Trophoblast cell (in vitro differentiated cells and primary cell): Measurements from ENCODE around the gene SLC4A8.

Source experiments
- DNase-seq, 2 donors: peaks; one replicate each; pipeline ENCODE4 v3.0.0-alpha.2; 2016
- H2AFZ ChIP-seq: 2 replicates; pipeline ENCODE4 v1.6.1; 2013; ENCODE audit warnings: low read length, moderate library complexity, mild to moderate bottlenecking; ENCODE audit not compliant: insufficient read depth, poor library complexity
- H2AK5ac ChIP-seq: 2 replicates; pipeline ENCODE4 v1.6.1; 2013; ENCODE audit warnings: mild to moderate bottlenecking, low read length
- H2BK120ac ChIP-seq: 2 replicates; pipeline ENCODE4 v1.6.1; 2013; ENCODE audit warnings: low read length, mild to moderate bottlenecking, moderate library complexity; ENCODE audit not compliant: insufficient read depth, poor library complexity
- H2BK12ac ChIP-seq: 2 replicates; pipeline ENCODE4 v1.6.1; 2013; ENCODE audit warnings: mild to moderate bottlenecking, low read length, moderate library complexity
- H2BK5ac ChIP-seq: 2 replicates; pipeline ENCODE4 v1.6.1; 2013; ENCODE audit warnings: low read length, low read depth, moderate library complexity, mild to moderate bottlenecking; ENCODE audit not compliant: poor library complexity
- H3K14ac ChIP-seq: 2 replicates; pipeline ENCODE4 v1.6.1; 2013; ENCODE audit warnings: mild to moderate bottlenecking, low read length
- H3K18ac ChIP-seq: 2 replicates; pipeline ENCODE4 v1.6.1; 2013; ENCODE audit warnings: mild to moderate bottlenecking, low read length
- H3K23ac ChIP-seq: 2 replicates; pipeline ENCODE4 v1.6.1; 2013; ENCODE audit warnings: low read length
- H3K27ac ChIP-seq: 2 replicates; pipeline ENCODE4 v1.5.1; 2013; ENCODE audit warnings: low read depth, mild to moderate bottlenecking, inconsistent platforms, low read length, moderate library complexity
- H3K27me3 ChIP-seq: 2 replicates; pipeline ENCODE4 v1.6.1; 2013; ENCODE audit warnings: inconsistent platforms, mild to moderate bottlenecking, low read length, moderate library complexity; ENCODE audit not compliant: insufficient read depth
- H3K36me3 ChIP-seq, 2 experiments: 1 replicate in 1 of 2; 2 replicates in 1 of 2; pipeline ENCODE4 v1.6.1; 2013; ENCODE audit warnings: low read length in 2 of 2, mild to moderate bottlenecking in 2 of 2, moderate library complexity in 1 of 2; ENCODE audit not compliant: insufficient read depth in 2 of 2, control insufficient read depth in 1 of 2
- H3K4ac ChIP-seq: 2 replicates; pipeline ENCODE4 v1.6.1; 2013; ENCODE audit warnings: low read depth, mild to moderate bottlenecking, low read length, moderate library complexity
- H3K4me1 ChIP-seq, 2 experiments: 1 replicate in 1 of 2; 2 replicates in 1 of 2; pipeline ENCODE4 v1.6.1; 2013; ENCODE audit warnings: low read length in 2 of 2, mild to moderate bottlenecking in 2 of 2, moderate library complexity in 1 of 2; ENCODE audit not compliant: insufficient read depth in 2 of 2, control insufficient read depth in 1 of 2
- H3K4me2 ChIP-seq: 2 replicates; pipeline ENCODE4 v1.6.1; 2013; ENCODE audit warnings: inconsistent platforms, mild to moderate bottlenecking, low read length, moderate library complexity
- H3K4me3 ChIP-seq: 2 replicates; pipeline ENCODE4 v1.5.1; 2013; ENCODE audit warnings: mild to moderate bottlenecking, low read depth, low read length, inconsistent platforms
- H3K79me1 ChIP-seq: one replicate; pipeline ENCODE4 v1.6.1; 2013; ENCODE audit warnings: low read length
- H3K79me2 ChIP-seq: 2 replicates; pipeline ENCODE4 v1.6.1; 2013; ENCODE audit warnings: low read length, mild to moderate bottlenecking; ENCODE audit not compliant: control insufficient read depth, insufficient read depth, poor library complexity
- H3K9ac ChIP-seq: 2 replicates; pipeline ENCODE4 v1.6.1; 2013; ENCODE audit warnings: mild to moderate bottlenecking, low read length
- H3K9me3 ChIP-seq: 2 replicates; pipeline ENCODE4 v1.6.1; 2013; ENCODE audit warnings: low read depth, mild to moderate bottlenecking, control low read depth, inconsistent platforms, low read length; ENCODE audit not compliant: insufficient read depth
- H4K12ac ChIP-seq: 2 replicates; pipeline ENCODE4 v1.6.1; 2013; ENCODE audit warnings: low read depth, mild to moderate bottlenecking, low read length, moderate library complexity
- H4K8ac ChIP-seq: 2 replicates; pipeline ENCODE4 v1.6.1; 2013; ENCODE audit warnings: low read depth, mild to moderate bottlenecking, low read length, moderate library complexity
- H4K91ac ChIP-seq: one replicate; pipeline ENCODE4 v1.6.1; 2013; ENCODE audit warnings: low read depth, mild to moderate bottlenecking, low read length, moderate library complexity
- WGBS: extraction: QIAGEN DNeasy Blood & Tissue Kit; methylation state at CpG from one replicate; pipeline ENCODE4 v1.1.7; 2013; ENCODE audit warnings: missing lambda C conversion rate; ENCODE audit not compliant: insufficient read length, insufficient coverage; ENCODE audit errors: extremely low coverage; 5-methylcytosine and 5-hydroxymethylcytosine counted together

The SLC4A8 gene

DNA sequence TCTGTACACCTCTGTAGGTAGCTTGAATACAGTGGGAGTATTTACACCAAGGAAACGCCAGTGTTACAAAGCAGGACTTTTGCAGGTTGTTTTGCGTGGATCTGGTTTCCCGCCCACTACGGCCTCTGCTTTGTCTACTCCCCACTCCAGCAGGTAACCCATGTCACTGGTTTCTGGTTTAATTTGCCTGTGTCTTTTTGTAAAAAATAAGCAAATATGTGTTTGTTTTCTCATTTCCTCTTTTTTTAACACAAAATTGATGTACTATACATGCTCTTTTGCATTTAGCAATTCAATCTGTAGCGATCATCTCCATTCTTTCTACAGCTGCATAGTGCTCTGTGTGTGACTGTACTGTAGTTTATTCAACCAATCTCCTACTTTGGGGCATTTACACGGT, 123.0 kb downstream of the SLC4A8 start:
- Histone ChIP-seq H2BK120ac (no peak overlapping the region), H3K14ac (no peak overlapping the region), H3K4me1 (no peaks in the 10 kb centered on the region), H3K4me3 (no peak overlapping the region), H3K27ac (no peak overlapping the region), H4K91ac (no peak overlapping the region), H2AFZ (no peak overlapping the region), H4K8ac (no peak overlapping the region), H3K79me2 (no peaks in the 10 kb centered on the region), H3K18ac (no peak overlapping the region), H3K27me3 (no peaks in the 10 kb centered on the region), H3K4ac (no peak overlapping the region), H3K9me3 (peaks cover 2% of the 10 kb centered on the region), H3K36me3 (no peaks in the 10 kb centered on the region), H4K12ac (no peak overlapping the region), H3K4me2 (no peak overlapping the region), H2AK5ac (no peak overlapping the region), H2BK5ac (no peak overlapping the region), H3K23ac (no peak overlapping the region), H2BK12ac (no peak overlapping the region), H3K9ac (no peak overlapping the region), H3K79me1 (no peaks in the 10 kb centered on the region)
- DNase-seq = no peak
- no CpG with 5 or more reads among the region's 6 CpGs for WGBS

DNA sequence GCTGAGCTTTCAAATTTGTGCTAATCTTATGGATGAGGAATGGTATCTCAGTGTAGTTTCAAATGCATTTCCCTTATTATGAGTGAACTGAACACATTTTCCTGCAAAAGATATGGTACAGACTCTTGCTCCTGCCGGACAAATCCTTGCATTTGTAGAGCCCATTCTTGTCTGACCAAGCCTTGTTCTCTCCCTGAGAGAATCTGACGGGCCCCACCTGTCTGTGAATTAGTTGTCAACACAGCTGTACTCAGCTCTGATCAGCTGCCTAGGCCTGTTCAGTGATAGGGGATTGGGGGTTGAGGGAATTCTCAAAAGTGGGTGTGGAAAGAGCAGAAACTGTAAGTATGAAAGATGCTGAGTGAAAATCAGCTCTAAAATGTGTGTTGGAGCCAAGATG, 123.6 kb downstream of the SLC4A8 start:
- Histone ChIP-seq H4K91ac (no peak overlapping the region), H3K14ac (no peak overlapping the region), H3K18ac (no peak overlapping the region), H4K8ac (no peak overlapping the region), H2BK12ac (no peak overlapping the region), H4K12ac (no peak overlapping the region), H2BK5ac (no peak overlapping the region), H2BK120ac (no peak overlapping the region), H3K4me3 (no peak overlapping the region), H2AK5ac (no peak overlapping the region), H3K79me1 (no peaks in the 10 kb centered on the region), H3K27ac (no peak overlapping the region), H2AFZ (no peak overlapping the region), H3K36me3 (no peaks in the 10 kb centered on the region), H3K9me3 (peaks cover 2% of the 10 kb centered on the region), H3K4me1 (no peaks in the 10 kb centered on the region), H3K4ac (no peak overlapping the region), H3K4me2 (no peak overlapping the region), H3K9ac (no peak overlapping the region), H3K79me2 (no peaks in the 10 kb centered on the region), H3K23ac (no peak overlapping the region), H3K27me3 (no peaks in the 10 kb centered on the region)
- WGBS = no CpG with 5 or more reads among the region's 2 CpGs
- no peak for DNase-seq

DNA sequence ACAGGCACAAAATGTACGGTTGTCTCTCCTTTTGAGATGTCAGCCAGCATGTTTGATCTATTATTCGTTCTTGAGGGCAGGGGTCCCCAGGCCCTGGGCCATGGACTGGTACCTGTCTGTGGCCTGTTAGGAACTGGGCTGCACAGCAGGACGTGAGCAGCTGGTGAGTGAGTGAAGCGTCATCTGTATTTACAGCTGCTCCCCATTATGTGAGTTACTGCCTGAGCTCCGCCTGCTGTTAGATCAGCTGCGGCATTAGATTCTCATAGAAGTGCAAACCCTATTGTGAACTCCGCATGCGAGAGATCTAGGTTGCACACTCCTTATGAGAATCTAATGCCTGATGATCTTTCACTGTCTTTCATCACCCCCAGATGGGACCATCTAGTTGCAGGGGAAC, 125.0 kb downstream of the SLC4A8 start:
- Histone ChIP-seq H2AFZ (no peak overlapping the region), H2BK120ac (no peak overlapping the region), H3K36me3 (no peaks in the 10 kb centered on the region), H3K14ac (no peak overlapping the region), H2BK12ac (no peak overlapping the region), H2BK5ac (no peak overlapping the region), H3K27ac (no peak overlapping the region), H3K27me3 (no peaks in the 10 kb centered on the region), H3K9ac (no peak overlapping the region), H3K9me3 (peaks cover 2% of the 10 kb centered on the region), H3K79me2 (no peaks in the 10 kb centered on the region), H3K4me2 (no peak overlapping the region), H3K79me1 (no peaks in the 10 kb centered on the region), H3K4me1 (no peaks in the 10 kb centered on the region), H3K23ac (no peak overlapping the region), H3K4ac (no peak overlapping the region), H4K91ac (no peak overlapping the region), H4K8ac (no peak overlapping the region), H3K4me3 (no peak overlapping the region), H3K18ac (no peak overlapping the region), H2AK5ac (no peak overlapping the region), H4K12ac (no peak overlapping the region)
- DNase-seq = no peak
- WGBS = no CpG with 5 or more reads among the region's 8 CpGs
